Trophoblast cell (in vitro differentiated cells and primary cell): ENCODE measurements around the gene TNK2.

Experiments
- DNase-seq, 2 donors: peaks; one replicate each; pipeline ENCODE4 v3.0.0-alpha.2; 2016
- H2AFZ ChIP-seq: 2 replicates; pipeline ENCODE4 v1.6.1; 2013; ENCODE audit warnings: low read length, moderate library complexity, mild to moderate bottlenecking; ENCODE audit not compliant: insufficient read depth, poor library complexity
- H2AK5ac ChIP-seq: 2 replicates; pipeline ENCODE4 v1.6.1; 2013; ENCODE audit warnings: mild to moderate bottlenecking, low read length
- H2BK120ac ChIP-seq: 2 replicates; pipeline ENCODE4 v1.6.1; 2013; ENCODE audit warnings: low read length, mild to moderate bottlenecking, moderate library complexity; ENCODE audit not compliant: insufficient read depth, poor library complexity
- H2BK12ac ChIP-seq: 2 replicates; pipeline ENCODE4 v1.6.1; 2013; ENCODE audit warnings: mild to moderate bottlenecking, low read length, moderate library complexity
- H2BK5ac ChIP-seq: 2 replicates; pipeline ENCODE4 v1.6.1; 2013; ENCODE audit warnings: low read length, low read depth, moderate library complexity, mild to moderate bottlenecking; ENCODE audit not compliant: poor library complexity
- H3K14ac ChIP-seq: 2 replicates; pipeline ENCODE4 v1.6.1; 2013; ENCODE audit warnings: mild to moderate bottlenecking, low read length
- H3K18ac ChIP-seq: 2 replicates; pipeline ENCODE4 v1.6.1; 2013; ENCODE audit warnings: mild to moderate bottlenecking, low read length
- H3K23ac ChIP-seq: 2 replicates; pipeline ENCODE4 v1.6.1; 2013; ENCODE audit warnings: low read length
- H3K27ac ChIP-seq: 2 replicates; pipeline ENCODE4 v1.5.1; 2013; ENCODE audit warnings: low read depth, mild to moderate bottlenecking, inconsistent platforms, low read length, moderate library complexity
- H3K27me3 ChIP-seq: 2 replicates; pipeline ENCODE4 v1.6.1; 2013; ENCODE audit warnings: inconsistent platforms, mild to moderate bottlenecking, low read length, moderate library complexity; ENCODE audit not compliant: insufficient read depth
- H3K36me3 ChIP-seq, 2 experiments: 1 replicate in 1 of 2; 2 replicates in 1 of 2; pipeline ENCODE4 v1.6.1; 2013; ENCODE audit warnings: low read length in 2 of 2, mild to moderate bottlenecking in 2 of 2, moderate library complexity in 1 of 2; ENCODE audit not compliant: insufficient read depth in 2 of 2, control insufficient read depth in 1 of 2
- H3K4ac ChIP-seq: 2 replicates; pipeline ENCODE4 v1.6.1; 2013; ENCODE audit warnings: low read depth, mild to moderate bottlenecking, low read length, moderate library complexity
- H3K4me1 ChIP-seq, 2 experiments: 1 replicate in 1 of 2; 2 replicates in 1 of 2; pipeline ENCODE4 v1.6.1; 2013; ENCODE audit warnings: low read length in 2 of 2, mild to moderate bottlenecking in 2 of 2, moderate library complexity in 1 of 2; ENCODE audit not compliant: insufficient read depth in 2 of 2, control insufficient read depth in 1 of 2
- H3K4me2 ChIP-seq: 2 replicates; pipeline ENCODE4 v1.6.1; 2013; ENCODE audit warnings: inconsistent platforms, mild to moderate bottlenecking, low read length, moderate library complexity
- H3K4me3 ChIP-seq: 2 replicates; pipeline ENCODE4 v1.5.1; 2013; ENCODE audit warnings: mild to moderate bottlenecking, low read depth, low read length, inconsistent platforms
- H3K79me1 ChIP-seq: one replicate; pipeline ENCODE4 v1.6.1; 2013; ENCODE audit warnings: low read length
- H3K79me2 ChIP-seq: 2 replicates; pipeline ENCODE4 v1.6.1; 2013; ENCODE audit warnings: low read length, mild to moderate bottlenecking; ENCODE audit not compliant: control insufficient read depth, insufficient read depth, poor library complexity
- H3K9ac ChIP-seq: 2 replicates; pipeline ENCODE4 v1.6.1; 2013; ENCODE audit warnings: mild to moderate bottlenecking, low read length
- H3K9me3 ChIP-seq: 2 replicates; pipeline ENCODE4 v1.6.1; 2013; ENCODE audit warnings: low read depth, mild to moderate bottlenecking, control low read depth, inconsistent platforms, low read length; ENCODE audit not compliant: insufficient read depth
- H4K12ac ChIP-seq: 2 replicates; pipeline ENCODE4 v1.6.1; 2013; ENCODE audit warnings: low read depth, mild to moderate bottlenecking, low read length, moderate library complexity
- H4K8ac ChIP-seq: 2 replicates; pipeline ENCODE4 v1.6.1; 2013; ENCODE audit warnings: low read depth, mild to moderate bottlenecking, low read length, moderate library complexity
- H4K91ac ChIP-seq: one replicate; pipeline ENCODE4 v1.6.1; 2013; ENCODE audit warnings: low read depth, mild to moderate bottlenecking, low read length, moderate library complexity
- WGBS: extraction: QIAGEN DNeasy Blood & Tissue Kit; methylation state at CpG from one replicate; pipeline ENCODE4 v1.1.7; 2013; ENCODE audit warnings: missing lambda C conversion rate; ENCODE audit not compliant: insufficient read length, insufficient coverage; ENCODE audit errors: extremely low coverage; 5-methylcytosine and 5-hydroxymethylcytosine counted together

TNK2 gene

DNA sequence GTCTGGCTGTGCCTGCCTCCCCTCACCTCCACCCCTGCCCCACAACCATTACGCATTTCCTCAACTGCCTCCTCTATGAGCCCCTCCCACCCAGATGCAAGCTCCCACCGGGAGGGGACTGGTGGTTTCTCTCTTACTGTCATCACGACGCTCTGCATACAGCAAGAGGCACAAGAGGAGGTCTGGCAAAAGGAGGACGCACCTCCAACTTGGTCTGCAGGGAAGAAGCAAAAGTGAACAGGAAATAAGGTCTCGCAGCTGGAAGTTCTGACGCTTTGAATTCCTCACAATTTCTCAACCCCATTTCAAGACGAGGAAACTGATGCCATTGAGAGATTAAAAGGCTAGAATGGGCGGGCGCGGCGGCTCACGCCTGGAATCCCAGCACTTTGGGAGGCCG is 54.4 kb downstream of the TNK2 start:
- Histone ChIP-seq H3K14ac (no peak overlapping the region), H3K4me3 (no peak overlapping the region), H3K4me2 (no peak overlapping the region), H3K4me1 (no peaks in the 10 kb centered on the region), H3K79me1 (no peaks in the 10 kb centered on the region), H4K91ac (no peak overlapping the region), H3K4ac (no peak overlapping the region), H2BK5ac (no peak overlapping the region), H4K8ac (no peak overlapping the region), H2BK12ac (no peak overlapping the region), H2BK120ac (no peak overlapping the region), H3K18ac (no peak overlapping the region), H3K9me3 (peaks cover 2% of the 10 kb centered on the region), H3K79me2 (no peaks in the 10 kb centered on the region), H3K9ac (no peak overlapping the region), H2AFZ (no peak overlapping the region), H3K27ac (no peak overlapping the region), H3K23ac (no peak overlapping the region), H4K12ac (no peak overlapping the region), H2AK5ac (no peak overlapping the region), H3K27me3 (no peaks in the 10 kb centered on the region), H3K36me3 (no peaks in the 10 kb centered on the region)
- WGBS = no CpG with 5 or more reads among the region's 14 CpGs
- DNase-seq = peak; percentile 88 to 95

DNA sequence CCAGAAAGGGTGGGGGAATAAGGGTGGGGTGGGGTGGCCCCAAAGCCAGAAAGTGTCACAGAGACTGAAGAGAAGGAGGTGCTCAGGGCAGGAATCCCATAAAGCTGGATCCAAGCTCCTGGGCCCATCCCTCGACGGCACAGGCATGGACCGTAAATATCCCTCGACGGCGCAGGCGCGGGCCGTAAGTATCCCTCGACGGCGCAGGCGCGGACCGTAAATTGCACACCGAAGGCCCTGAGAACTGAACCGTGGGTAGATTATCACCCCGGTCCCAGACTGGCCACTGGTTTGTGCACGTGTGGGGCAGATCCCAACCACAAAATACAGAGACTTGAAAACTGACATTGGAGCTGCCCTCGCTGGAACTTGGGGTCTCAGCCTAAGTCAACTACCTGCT is 55.3 kb downstream of the TNK2 start:
- Histone ChIP-seq H4K91ac (no peak overlapping the region), H3K4me2 (no peak overlapping the region), H3K9me3 (peaks cover 2% of the 10 kb centered on the region), H2BK12ac (no peak overlapping the region), H2BK5ac (no peak overlapping the region), H3K36me3 (no peaks in the 10 kb centered on the region), H4K12ac (no peak overlapping the region), H3K9ac (no peak overlapping the region), H2AK5ac (no peak overlapping the region), H3K4ac (no peak overlapping the region), H3K27me3 (no peaks in the 10 kb centered on the region), H2AFZ (no peak overlapping the region), H3K79me1 (no peaks in the 10 kb centered on the region), H3K79me2 (no peaks in the 10 kb centered on the region), H3K27ac (no peak overlapping the region), H4K8ac (no peak overlapping the region), H3K18ac (no peak overlapping the region), H3K14ac (no peak overlapping the region), H3K4me1 (no peaks in the 10 kb centered on the region), H3K4me3 (no peak overlapping the region), H3K23ac (no peak overlapping the region), H2BK120ac (no peak overlapping the region)
- WGBS = no CpG with 5 or more reads among the region's 20 CpGs
- DNase-seq = no peak

DNA sequence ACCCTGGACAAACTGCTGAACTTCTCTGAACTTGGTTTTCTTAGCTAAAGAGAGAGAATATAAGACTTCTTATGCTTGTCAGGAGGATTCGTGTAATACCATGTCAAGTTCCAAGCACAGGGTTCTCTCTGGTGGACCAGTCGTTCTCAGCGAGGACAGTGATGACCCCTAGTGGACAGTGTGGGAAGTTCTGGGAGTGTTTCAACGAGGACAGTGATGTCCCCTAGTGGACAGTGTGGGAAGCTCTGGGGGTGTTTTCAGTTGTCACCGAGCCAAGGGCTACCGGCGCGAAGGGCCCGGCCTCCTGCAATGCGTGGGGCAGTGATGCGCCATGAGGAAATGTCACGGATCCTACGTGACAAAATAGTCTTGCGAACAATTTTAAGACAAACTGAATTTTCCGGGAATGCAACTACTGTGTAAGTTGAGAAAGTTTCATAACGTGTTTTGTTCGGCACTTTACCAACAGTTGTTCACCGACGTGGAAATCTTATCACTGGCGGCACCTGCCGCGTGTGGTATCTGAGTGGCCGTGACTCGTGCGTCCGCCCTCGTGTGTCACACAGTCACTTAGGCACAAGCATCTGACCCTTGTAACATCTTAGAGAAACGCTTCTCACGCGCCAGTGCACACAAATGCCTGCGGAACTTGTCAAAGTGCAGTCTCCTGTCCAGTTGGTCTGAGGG is 57.4 kb downstream of the TNK2 start:
- H3K27me3 ChIP-seq = no peaks in the 10 kb centered on the region

DNA sequence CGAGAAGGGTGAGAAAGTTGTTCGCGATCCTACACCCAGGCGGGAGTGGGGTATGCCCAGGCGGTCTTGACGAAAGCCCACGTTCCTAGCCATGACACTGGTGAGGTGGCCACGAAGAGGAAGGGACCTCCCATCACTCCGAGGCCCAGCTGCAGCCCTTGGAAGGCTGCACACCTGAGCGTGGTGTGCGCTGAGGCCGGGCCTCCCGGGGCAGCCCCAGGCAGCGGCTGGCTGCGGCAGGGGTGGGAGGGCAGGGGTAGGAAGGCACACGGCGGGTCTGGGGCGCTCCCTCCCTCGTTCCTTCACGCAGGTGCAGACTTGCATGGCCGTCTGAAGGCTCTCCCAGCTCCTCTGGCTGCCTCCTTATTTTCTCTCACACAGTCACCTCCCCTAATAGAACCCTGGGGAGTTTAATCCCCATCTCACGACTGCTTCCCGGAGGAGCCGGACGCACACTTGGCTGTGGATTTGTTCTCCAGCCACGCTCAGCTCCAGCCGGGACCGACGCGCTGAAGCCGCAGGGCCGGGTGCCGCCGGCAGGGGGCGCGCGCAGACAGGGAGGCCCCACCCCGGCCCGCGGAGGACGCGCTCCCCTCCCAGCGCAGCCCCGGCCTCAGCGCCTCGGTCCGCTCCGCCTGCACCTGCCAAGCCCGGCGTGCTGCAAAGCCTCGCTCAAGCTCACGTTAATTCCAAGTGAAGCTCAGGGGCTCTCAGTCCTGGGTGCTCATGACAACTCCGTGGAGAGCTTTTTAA is 58.9 kb downstream of the TNK2 start:
- no CpG with 5 or more reads among the region's 53 CpGs for WGBS
- Histone ChIP-seq H3K4me1 (peaks cover 0 to 4% of the 10 kb centered on the region in 2 experiments), H3K27ac (no peak overlapping the region), H2BK5ac (no peak overlapping the region), H2BK12ac (no peak overlapping the region), H2BK120ac (no peak overlapping the region), H3K23ac (no peak overlapping the region), H3K14ac (no peak overlapping the region), H3K36me3 (no peaks in the 10 kb centered on the region), H4K8ac (no peak overlapping the region), H3K4me2 (no peak overlapping the region), H3K4ac (no peak overlapping the region), H3K4me3 (no peak overlapping the region), H3K79me1 (no peaks in the 10 kb centered on the region), H3K9ac (no peak overlapping the region), H4K91ac (no peak overlapping the region), H3K9me3 (peaks cover 2% of the 10 kb centered on the region), H4K12ac (no peak overlapping the region), H2AFZ (no peak overlapping the region), H2AK5ac (no peak overlapping the region), H3K79me2 (no peaks in the 10 kb centered on the region), H3K27me3 (no peaks in the 10 kb centered on the region), H3K18ac (no peak overlapping the region)
- DNase-seq = peak in 1 of 2 donors; percentile 44

More for the DNA sequence above, 57.4 kb downstream of the TNK2 start:
- Histone ChIP-seq H3K4me3 (no peak overlapping the region), H4K91ac (no peak overlapping the region), H3K14ac (no peak overlapping the region), H2BK5ac (no peak overlapping the region), H2BK120ac (no peak overlapping the region), H3K9me3 (peaks cover 2% of the 10 kb centered on the region), H3K18ac (no peak overlapping the region), H3K27ac (no peak overlapping the region), H3K4ac (no peak overlapping the region), H2AFZ (no peak overlapping the region), H3K36me3 (no peaks in the 10 kb centered on the region), H3K4me2 (no peak overlapping the region), H2BK12ac (no peak overlapping the region), H3K4me1 (peaks cover 0 to 4% of the 10 kb centered on the region in 2 experiments), H4K8ac (no peak overlapping the region), H3K9ac (no peak overlapping the region), H3K79me2 (no peaks in the 10 kb centered on the region), H3K23ac (no peak overlapping the region), H4K12ac (no peak overlapping the region), H2AK5ac (no peak overlapping the region), H3K79me1 (no peaks in the 10 kb centered on the region)
- no CpG with 5 or more reads among the region's 31 CpGs for WGBS
- peak; percentile 85 to 99 for DNase-seq
